GM12878 (cell line): ENCODE results near the gene MIEN1. TPM values are rescaled to one million over a fixed set of nuclear protein-coding genes. Genes with fewer than 3 reads are reported as not detected.

Experiments used
- ATAC-seq: fragments of 200-7000 bp; cut with Tn5 transposase; 3 replicates; pipeline ENCODE4 v1.9.1; 2020; ENCODE audit warnings: mild to moderate bottlenecking, moderate library complexity
- BruUV-seq: library from RNA; stranded (reverse); fragments of 400-500 nt; replicated peaks from 2 replicates; lab custom pipeline; 2021; lab: Mats Ljungman, UMichigan
- CTCF ChIA-PET: fragments of 300-600 bp; sonication (Branson Sonifier 250); formaldehyde crosslinking; extraction: SDS; loops from one replicate; lab custom pipeline; 2021; ENCODE audit warnings: inconsistent platforms; lab: Yijun Ruan, JAX
- POLR2A ChIA-PET: fragments of 350-600 bp; formaldehyde crosslinking; extraction: SDS; loops from one replicate; lab custom pipeline; 2021; ENCODE audit warnings: inconsistent platforms; lab: Charles Lee
- RAD21 ChIA-PET: fragments of 300-600 bp; sonication (Branson Sonifier 250); formaldehyde crosslinking; loops from one replicate; lab custom pipeline; 2023; ENCODE audit warnings: antibody characterized with exemption; ENCODE audit not compliant: unreplicated experiment; lab: Charles Lee
- SMC1A ChIA-PET: fragments of 300-600 bp; sonication (Branson Sonifier 250); formaldehyde crosslinking; loops from one replicate; lab custom pipeline; 2023; ENCODE audit not compliant: unreplicated experiment, uncharacterized antibody; lab: Charles Lee
- DNase-seq: peaks from one replicate; pipeline ENCODE4 v3.0.0-alpha.2; 2011; ENCODE audit warnings: low read depth, low spot score
- FAIRE-seq: peaks from 3 replicates; lab custom pipeline; 2011; peaks lifted over from hg19 to GRCh38; lab: Jason Lieb, UNC
- H2AFZ ChIP-seq: 2 replicates; pipeline ENCODE4 v1.6.0; 2011; ENCODE audit warnings: low read depth, low read length, control low read depth; ENCODE audit not compliant: control insufficient read depth
- H3K27ac ChIP-seq: 2 replicates; pipeline ENCODE4 v1.5.1; 2011; ENCODE audit warnings: control low read depth; ENCODE audit not compliant: control insufficient read depth, insufficient read depth
- H3K27me3 ChIP-seq, 2 experiments: replicated peaks in 1 of 2; 2 replicates each; pipeline versions ENCODE4 v1.6.0 to v1.6.1; 2011; ENCODE audit warnings: low read length in 1 of 2; ENCODE audit not compliant: control insufficient read depth in 2 of 2, insufficient read depth in 2 of 2
- H3K36me3 ChIP-seq, 2 experiments: 2 replicates each; pipeline ENCODE4 v1.5.1; 2011; ENCODE audit warnings: low read length in 1 of 2; ENCODE audit not compliant: control insufficient read depth in 2 of 2, insufficient read depth in 2 of 2
- H3K4me1 ChIP-seq: 2 replicates; pipeline ENCODE4 v1.6.1; 2011; ENCODE audit warnings: mild to moderate bottlenecking, low read length, moderate library complexity, mixed read lengths; ENCODE audit not compliant: control insufficient read depth, insufficient read depth
- H3K4me2 ChIP-seq: 2 replicates; pipeline ENCODE4 v1.6.0; 2011; ENCODE audit warnings: control low read depth; ENCODE audit not compliant: control insufficient read depth, insufficient read depth
- H3K4me3 ChIP-seq: fragments of 200-600 bp; sonication (generic); 2 replicates; pipeline ENCODE4 v1.5.1; 2016
- H3K79me2 ChIP-seq: 2 replicates; pipeline ENCODE4 v1.6.0; 2011; ENCODE audit warnings: low read length; ENCODE audit not compliant: control insufficient read depth, insufficient read depth
- H3K9ac ChIP-seq: 2 replicates; pipeline ENCODE4 v1.8.0; 2011; ENCODE audit warnings: low read length, control low read depth, mixed read lengths; ENCODE audit not compliant: control insufficient read depth, insufficient read depth
- H3K9me3 ChIP-seq: replicated peaks from 3 replicates; pipeline ENCODE4 v1.5.1; 2011; ENCODE audit warnings: mild to moderate bottlenecking, low read length; ENCODE audit not compliant: control insufficient read depth, insufficient read depth
- H4K20me1 ChIP-seq: 2 replicates; pipeline ENCODE4 v1.6.0; 2011; ENCODE audit not compliant: control insufficient read depth, insufficient read depth
- BHLHE40 ChIP-seq, 2 experiments: fragments of 450-650 bp in 1 of 2; IDR thresholded peaks; 2 replicates each; pipeline ENCODE4 v1.6.1; 2011 to 2017; ENCODE audit warnings: low read depth in 2 of 2, borderline replicate concordance in 1 of 2, improper control_type of control experiment in 1 of 2, low read length in 1 of 2, mild to moderate bottlenecking in 1 of 2
- EED ChIP-seq: sonication (generic); IDR thresholded peaks from 2 replicates; pipeline ENCODE4 v1.6.1; 2016; ENCODE audit warnings: antibody characterized with exemption, low read depth
- FOXK2 ChIP-seq: fragments of 450-650 bp; IDR thresholded peaks from 2 replicates; pipeline ENCODE4 v1.6.1; 2017; ENCODE audit warnings: mild to moderate bottlenecking, moderate library complexity
- FOXM1 ChIP-seq: IDR thresholded peaks from 2 replicates; pipeline ENCODE4 v1.6.1; 2012; ENCODE audit warnings: low read depth, mild to moderate bottlenecking, inconsistent platforms, low read length, moderate library complexity
- IKZF1 ChIP-seq: fragments of 450-650 bp; conservative IDR thresholded peaks from 2 replicates; pipeline ENCODE4 v1.6.1; 2017; ENCODE audit warnings: antibody characterized with exemption, mild to moderate bottlenecking
- JUNB ChIP-seq: IDR thresholded peaks from 2 replicates; pipeline ENCODE4 v1.6.1; 2016; ENCODE audit warnings: antibody characterized with exemption, mild to moderate bottlenecking
- MEF2B ChIP-seq: fragments of 450-650 bp; IDR thresholded peaks from 2 replicates; pipeline ENCODE4 v1.6.1; 2018; ENCODE audit warnings: mild to moderate bottlenecking, moderate library complexity; ENCODE audit not compliant: partially characterized antibody, poor library complexity, severe bottlenecking
- MTA2 ChIP-seq: fragments of 450-650 bp; IDR thresholded peaks from 2 replicates; pipeline ENCODE4 v1.6.1; 2016; ENCODE audit warnings: low read depth, mild to moderate bottlenecking, moderate library complexity
- POLR2AphosphoS2 ChIP-seq: IDR thresholded peaks from 2 replicates; pipeline ENCODE4 v1.6.1; 2011; ENCODE audit warnings: low read depth, mild to moderate bottlenecking, low read length, improper control_type of control experiment, moderate library complexity
- RELB ChIP-seq: fragments of 450-650 bp; IDR thresholded peaks from 2 replicates; pipeline ENCODE4 v1.6.1; 2017; ENCODE audit warnings: low read depth, mild to moderate bottlenecking, moderate library complexity
- TCF7 ChIP-seq: IDR thresholded peaks from 2 replicates; pipeline ENCODE4 v1.6.1; 2014; ENCODE audit warnings: antibody characterized with exemption, borderline replicate concordance
- in situ Hi-C: fragments of 300-500 bp; cut with MboI; formaldehyde crosslinking; loops from 9 replicates; pipeline ENCODE4 v1.14.3; 2018; ENCODE audit warnings: mixed read lengths
- intact Hi-C: fragments of 100-400 bp; cut with micrococcal nuclease; formaldehyde crosslinking; loops from one replicate; pipeline ENCODE4 v1.14.2; 2022; ENCODE audit not compliant: unreplicated experiment
- polyA plus RNA-seq, 11 experiments: library from polyadenylated mRNA; depleted of rRNA in 4 of 11; unstranded in 6 of 11; stranded (reverse) in 5 of 11; fragments of >200 nt; fragmentation: Nextera tagmentation in 4 of 11; fragmentation: Illumina TruSeq in 1 of 11; extraction: Ambion mirVana in 4 of 11; extraction: Trizol in 1 of 11; gene quantifications; 1 replicate in 1 of 11; 2 replicates in 10 of 11; pipeline versions ENCODE4 v1.2.1 to v1.2.3, GENCODE V29; 2011 to 2016; ENCODE audit warnings: inconsistent platforms in 2 of 11, missing spikeins in 2 of 11, low read depth in 1 of 11
- total RNA-seq, 4 experiments: library from RNA; depleted of rRNA in 3 of 4; stranded (reverse); fragments of >200 nt in 3 of 4; fragmentation: Illumina TruSeq in 1 of 4; extraction: Trizol in 1 of 4; gene quantifications; 2 replicates each; pipeline versions ENCODE4 v1.2.1 to v1.2.3, GENCODE V29; 2013 to 2021
- TF ChIP-seq, protein P1 (sequence below): fragments of 450-650 bp; IDR thresholded peaks from 2 replicates; pipeline ENCODE4 v1.6.1; 2017; ENCODE audit warnings: antibody characterized with exemption, mild to moderate bottlenecking, moderate library complexity

MIEN1 gene
- total and polyA plus RNA-seq, 10 of the 15 experiments (the other 5 are each of a cell fraction or from before 2014, with no cell fraction given), result 24.9 to 89.1 (median 47.7) TPM

- TF ChIP-seq IKZF1 (peak; percentile 44; the same call in 1 of the 2 replicates), POLR2AphosphoS2 (0 out of 2 replicates have a peak, but pooled peaks have one; percentile 15), TCF7 (peak; percentile 30; the same call in 1 of the 2 replicates), BHLHE40 (IDR thresholded peaks at IDR 0.05; ENCODE audit: borderline replicate concordance in 1 of 2, low read depth in 2 of 2, low read length in 1 of 2) (peak in 1 of 2 experiments; percentile 90; a peak in 3 of 4 replicates), MEF2B (no peak), MTA2 (peak; percentile 48; the same call in 1 of the 2 replicates)
These were observed 47.4 kb upstream of the MIEN1 start (continued) for GRCh38 chr17:39777534-39778365.

DNA sequence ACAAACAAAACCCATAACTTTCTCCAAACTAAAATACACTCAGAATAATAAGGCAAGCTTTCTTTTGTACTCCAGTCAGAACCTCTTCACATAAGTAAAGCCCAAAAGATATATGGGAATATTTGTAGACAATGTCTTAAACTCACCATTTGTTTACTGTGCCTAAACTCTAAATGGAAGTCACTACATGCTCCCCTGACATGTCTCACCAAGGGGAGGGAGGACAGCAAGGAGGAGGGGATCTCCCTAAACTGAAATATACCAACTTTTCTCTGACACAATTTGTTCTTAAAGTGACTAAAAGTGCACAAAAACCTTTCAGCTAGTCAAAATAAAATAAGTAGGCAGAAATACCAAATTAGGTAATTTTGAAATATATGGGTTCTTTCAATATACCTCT lies 45.9 kb upstream of the MIEN1 start:
- Histone ChIP-seq H3K4me3 (peak overlapping the region; percentile 79), H3K4me1 (peaks cover 56% of the 10 kb centered on the region), H3K79me2 (peaks cover 90% of the 10 kb centered on the region), H4K20me1 (no peaks in the 10 kb centered on the region), H3K27ac (peak overlapping the region; percentile 95), H3K9ac (peak overlapping the region; percentile 89), H3K36me3 (peaks cover 2 to 16% of the 10 kb centered on the region in 2 experiments), H3K27me3 (no peaks in the 10 kb centered on the region), H3K9me3 (no peaks in the 10 kb centered on the region; the same call in 2 of the 3 replicates), H3K4me2 (peak overlapping the region; percentile 93), H2AFZ (no peak overlapping the region)
- in situ Hi-C loops (no loop called here), intact Hi-C loops (loop anchor here (5.0 kb wide), 1 partner anchor 86 kb away; the partner anchor contains the start of gene IKZF3)
- ChIA-PET RAD21 (interaction anchor here (0.8 to 3.9 kb wide), 10 partner anchors 9 to 153 kb away, joined by 3 to 64 read pairs (median 10); partner anchors contain the start of gene IKZF3), CTCF (interaction anchor here (0.6 to 3.8 kb wide), 15 partner anchors 10 to 569 kb away, joined by 3 to 30 read pairs (median 6); partner anchors contain the start of gene PSMD3), POLR2A (interaction anchor here (0.6 to 4.9 kb wide), 11 partner anchors 9 to 904 kb away, joined by 3 to 81 read pairs (median 5); partner anchors contain the start of gene IKZF3), SMC1A (interaction anchor here (0.7 to 4.9 kb wide), 18 partner anchors 9 to 150 kb away, joined by 3 to 60 read pairs (median 5); no protein-coding TSS in a partner anchor)
- no TSS peak for BruUV-seq
- FAIRE-seq (no peak), DNase-seq (no peak), ATAC-seq (no peak)
- TF ChIP-seq JUNB, result 0 out of 2 replicates have a peak, but pooled peaks have one; percentile 21
- 0 out of 4 replicates have a peak, but pooled peaks of 1 of the 2 experiments have one; percentile 10 for TF ChIP-seq BHLHE40 (IDR thresholded peaks at IDR 0.05; ENCODE audit: borderline replicate concordance in 1 of 2, low read depth in 2 of 2, low read length in 1 of 2)
- no peak for TF ChIP-seq EED
- no peak for TF ChIP-seq FOXK2
- peak; percentile 17; the same call in 1 of the 2 replicates for TF ChIP-seq RELB
- TF ChIP-seq, protein P1, sequence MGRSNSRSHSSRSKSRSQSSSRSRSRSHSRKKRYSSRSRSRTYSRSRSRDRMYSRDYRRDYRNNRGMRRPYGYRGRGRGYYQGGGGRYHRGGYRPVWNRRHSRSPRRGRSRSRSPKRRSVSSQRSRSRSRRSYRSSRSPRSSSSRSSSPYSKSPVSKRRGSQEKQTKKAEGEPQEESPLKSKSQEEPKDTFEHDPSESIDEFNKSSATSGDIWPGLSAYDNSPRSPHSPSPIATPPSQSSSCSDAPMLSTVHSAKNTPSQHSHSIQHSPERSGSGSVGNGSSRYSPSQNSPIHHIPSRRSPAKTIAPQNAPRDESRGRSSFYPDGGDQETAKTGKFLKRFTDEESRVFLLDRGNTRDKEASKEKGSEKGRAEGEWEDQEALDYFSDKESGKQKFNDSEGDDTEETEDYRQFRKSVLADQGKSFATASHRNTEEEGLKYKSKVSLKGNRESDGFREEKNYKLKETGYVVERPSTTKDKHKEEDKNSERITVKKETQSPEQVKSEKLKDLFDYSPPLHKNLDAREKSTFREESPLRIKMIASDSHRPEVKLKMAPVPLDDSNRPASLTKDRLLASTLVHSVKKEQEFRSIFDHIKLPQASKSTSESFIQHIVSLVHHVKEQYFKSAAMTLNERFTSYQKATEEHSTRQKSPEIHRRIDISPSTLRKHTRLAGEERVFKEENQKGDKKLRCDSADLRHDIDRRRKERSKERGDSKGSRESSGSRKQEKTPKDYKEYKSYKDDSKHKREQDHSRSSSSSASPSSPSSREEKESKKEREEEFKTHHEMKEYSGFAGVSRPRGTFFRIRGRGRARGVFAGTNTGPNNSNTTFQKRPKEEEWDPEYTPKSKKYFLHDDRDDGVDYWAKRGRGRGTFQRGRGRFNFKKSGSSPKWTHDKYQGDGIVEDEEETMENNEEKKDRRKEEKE, result 0 out of 2 replicates have a peak, but pooled peaks have one; percentile 20
- TF ChIP-seq FOXM1, result 0 out of 2 replicates have a peak, but pooled peaks have one; percentile 14
